ENCODE data around the gene MKLN1.

The MKLN1 gene

DNA sequence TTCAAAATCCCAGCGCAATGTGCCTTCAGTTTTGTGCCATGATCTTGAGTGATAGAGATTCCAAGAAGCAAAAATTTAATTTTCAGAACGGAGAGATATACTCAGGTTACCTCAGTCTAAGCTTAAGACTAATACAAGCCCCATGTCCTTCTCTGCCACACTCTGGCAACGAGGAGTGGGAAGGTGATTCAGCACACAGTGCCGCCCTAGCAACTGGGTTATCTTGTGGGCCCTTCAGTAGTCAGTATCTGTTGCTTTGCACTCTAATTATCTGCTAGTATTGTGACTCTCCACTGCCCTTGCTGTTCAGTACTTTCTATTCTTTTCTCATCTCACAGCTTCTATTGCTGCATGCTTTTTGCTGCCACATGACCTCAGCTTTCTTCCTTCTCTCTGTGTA is 39.2 kb upstream of the MKLN1 start:
- DNase-seq = no peak
- TF ChIP-seq CTCF (IDR thresholded peaks at IDR 0.05; ENCODE audit: low read depth, low read length, missing control alignments) = no peak
- Histone ChIP-seq H3K36me3 (replicated peaks) (no peaks in the 10 kb centered on the region), H3K27me3 (replicated peaks) (no peaks in the 10 kb centered on the region), H3K27ac (no peak overlapping the region), H3K4me3 (ENCODE audit: low read depth, low read length) (no peak overlapping the region)
- in situ Hi-C loops (cut with HindIII; ENCODE audit: low pct_ligation_motif_present, low sequenced_read_pairs) = no loop called here

DNA sequence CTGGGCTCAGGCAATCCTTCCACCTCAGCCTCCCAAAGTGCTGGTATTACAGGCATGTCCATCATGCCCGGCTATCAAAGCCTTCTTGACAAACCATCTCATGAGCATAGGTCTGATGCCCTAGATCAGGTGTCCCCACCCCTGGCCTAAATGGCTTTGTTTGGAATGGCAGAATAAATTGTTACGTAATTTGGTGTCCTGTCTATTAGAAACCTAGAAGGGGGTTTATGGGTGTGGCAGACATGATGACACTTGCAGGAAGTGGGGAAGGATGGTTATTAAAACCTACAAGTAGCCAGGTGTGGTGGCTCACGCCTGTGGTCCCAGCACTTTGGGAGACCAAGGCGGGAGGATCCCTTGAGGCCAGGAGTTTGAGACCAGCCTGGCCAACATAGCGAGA is 38.6 kb upstream of the MKLN1 start:
- TF ChIP-seq CTCF (IDR thresholded peaks at IDR 0.05; ENCODE audit: low read depth, low read length, missing control alignments) = no peak
- in situ Hi-C loops (cut with HindIII; ENCODE audit: low pct_ligation_motif_present, low sequenced_read_pairs) = no loop called here
- no peak for DNase-seq

GRCh38 chr7:131292141-131292905 is 35.4 kb upstream of the MKLN1 start:
- Histone ChIP-seq H3K36me3 (replicated peaks) (no peaks in the 10 kb centered on the region), H3K27ac (no peak overlapping the region), H3K4me3 (ENCODE audit: low read depth, low read length) (no peak overlapping the region), H3K27me3 (replicated peaks) (no peaks in the 10 kb centered on the region)
- no peak for TF ChIP-seq CTCF (IDR thresholded peaks at IDR 0.05; ENCODE audit: low read depth, low read length, missing control alignments)
- in situ Hi-C loops (cut with HindIII; ENCODE audit: low pct_ligation_motif_present, low sequenced_read_pairs) = no loop called here
- DNase-seq = no peak

More for the DNA sequence above, 38.6 kb upstream of the MKLN1 start:
- no peak overlapping the region for H3K27ac ChIP-seq
- no peaks in the 10 kb centered on the region for H3K27me3 ChIP-seq (replicated peaks)
- H3K36me3 ChIP-seq (replicated peaks) = no peaks in the 10 kb centered on the region
- no peak overlapping the region for H3K4me3 ChIP-seq (ENCODE audit: low read depth, low read length)

DNA sequence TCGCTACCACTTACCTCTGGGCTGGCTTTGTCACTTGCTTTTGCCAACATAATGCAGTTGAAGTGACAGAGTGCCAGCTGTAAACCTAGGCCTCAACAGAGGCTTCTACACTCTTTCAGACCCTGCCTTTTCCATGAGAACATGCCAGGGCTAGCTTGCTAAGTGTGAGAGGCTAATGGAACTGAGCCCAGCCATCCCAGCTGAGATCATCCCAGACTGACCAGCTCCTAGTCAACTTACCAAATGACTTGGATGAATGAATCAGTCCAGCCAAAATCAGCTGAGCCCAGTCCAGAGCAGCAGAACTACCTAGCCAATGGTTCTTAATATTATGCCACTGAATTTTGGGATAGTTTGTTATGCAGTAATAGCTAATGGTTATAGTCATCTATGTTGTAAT is 34.7 kb upstream of the MKLN1 start:
- H3K36me3 ChIP-seq (replicated peaks) = no peaks in the 10 kb centered on the region
- no peak overlapping the region for H3K4me3 ChIP-seq (ENCODE audit: low read depth, low read length)
- no peak for TF ChIP-seq CTCF (IDR thresholded peaks at IDR 0.05; ENCODE audit: low read depth, low read length, missing control alignments)
- in situ Hi-C loops (cut with HindIII; ENCODE audit: low pct_ligation_motif_present, low sequenced_read_pairs) = no loop called here
- no peak overlapping the region for H3K27ac ChIP-seq
- peak; percentile 28 for DNase-seq
- no peaks in the 10 kb centered on the region for H3K27me3 ChIP-seq (replicated peaks)

GRCh38 chr7:131294553-131294952 is 33.1 kb upstream of the MKLN1 start:
- no peaks in the 10 kb centered on the region for H3K36me3 ChIP-seq (replicated peaks)
- in situ Hi-C loops (cut with HindIII; ENCODE audit: low pct_ligation_motif_present, low sequenced_read_pairs) = no loop called here
- no peak overlapping the region for H3K4me3 ChIP-seq (ENCODE audit: low read depth, low read length)
- H3K27me3 ChIP-seq (replicated peaks) = no peaks in the 10 kb centered on the region
- H3K27ac ChIP-seq = no peak overlapping the region
- DNase-seq = no peak
- TF ChIP-seq CTCF (IDR thresholded peaks at IDR 0.05; ENCODE audit: low read depth, low read length, missing control alignments) = no peak

DNA sequence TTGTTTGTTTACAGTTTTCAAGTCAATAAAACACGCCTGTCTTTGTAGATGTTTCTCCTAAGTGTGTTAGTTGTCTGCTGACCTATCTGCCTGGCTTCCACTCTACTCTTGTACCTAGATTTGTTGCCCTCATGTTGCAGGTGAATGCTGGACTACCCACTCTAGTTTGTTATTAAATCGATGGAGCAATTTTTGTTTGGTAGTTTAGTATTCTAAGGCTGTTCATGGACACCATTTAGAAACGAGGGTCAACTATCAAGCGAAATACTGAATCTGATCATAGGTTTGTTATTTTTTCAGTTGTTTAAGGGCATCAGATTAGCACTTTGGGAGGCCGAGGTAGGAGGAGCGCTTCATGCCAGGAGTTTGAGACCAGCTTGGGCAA is 29.1 kb upstream of the MKLN1 start:
- in situ Hi-C loops (cut with HindIII; ENCODE audit: low pct_ligation_motif_present, low sequenced_read_pairs) = no loop called here
- no peak for DNase-seq
- Histone ChIP-seq H3K27me3 (replicated peaks) (no peaks in the 10 kb centered on the region), H3K4me3 (ENCODE audit: low read depth, low read length) (no peak overlapping the region), H3K27ac (no peak overlapping the region), H3K36me3 (replicated peaks) (no peaks in the 10 kb centered on the region)
- TF ChIP-seq CTCF (IDR thresholded peaks at IDR 0.05; ENCODE audit: low read depth, low read length, missing control alignments) = no peak
